ENCODE data around the gene CFL1.

CFL1 gene

GRCh38 chr11:65869643-65870306 lies 11.8 kb upstream of the CFL1 start:
- no peak for DNase-seq

DNA sequence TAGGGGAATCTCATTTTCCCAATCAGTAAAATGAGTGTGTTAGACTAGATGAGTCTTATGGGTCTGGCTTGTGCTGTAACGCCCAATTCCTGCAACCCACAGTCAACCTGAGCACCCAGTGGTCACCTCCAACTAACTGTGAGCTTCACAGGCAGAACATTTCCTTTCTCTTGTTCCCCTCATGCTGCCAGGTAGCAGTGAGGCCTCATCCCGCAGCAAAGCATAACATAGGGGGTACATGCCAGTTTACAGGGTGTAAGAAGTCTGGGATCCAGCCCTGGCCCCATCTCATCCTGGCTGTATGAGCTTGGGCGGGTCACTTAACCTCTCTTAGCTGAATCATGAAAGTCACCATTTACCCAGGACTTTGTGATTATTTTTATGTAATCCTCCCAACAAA lies 10.9 kb upstream of the CFL1 start:
- DNase-seq: no peak

DNA sequence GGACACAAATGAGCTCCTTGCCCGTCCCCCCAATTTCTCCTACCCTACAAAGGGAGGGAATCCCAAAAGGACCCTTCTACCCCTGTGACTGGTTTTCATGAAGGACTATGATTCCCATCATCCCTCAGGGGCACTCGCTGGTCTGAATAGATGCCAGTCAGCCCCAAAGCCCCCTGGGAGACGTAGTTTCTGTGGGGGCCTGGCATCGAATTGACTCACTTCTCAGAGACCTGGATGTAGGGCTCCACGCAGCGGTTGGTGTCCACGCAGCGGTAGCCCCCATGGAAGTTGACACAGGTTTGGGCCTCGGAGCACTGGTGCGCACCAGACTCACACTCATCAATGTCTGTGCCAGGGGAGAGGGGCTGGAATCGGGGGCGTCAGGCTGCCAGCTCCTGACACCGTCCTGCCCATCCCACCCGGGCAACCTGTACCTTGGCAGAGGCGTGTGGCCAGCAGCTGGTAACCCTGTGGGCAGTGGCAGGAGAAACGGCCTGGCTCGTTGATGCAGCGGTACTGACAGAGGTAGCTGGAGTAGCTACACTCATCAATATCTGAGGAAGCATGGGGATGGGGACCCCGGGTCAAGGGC lies 10.2 kb upstream of the CFL1 start:
- no peak for DNase-seq

DNA sequence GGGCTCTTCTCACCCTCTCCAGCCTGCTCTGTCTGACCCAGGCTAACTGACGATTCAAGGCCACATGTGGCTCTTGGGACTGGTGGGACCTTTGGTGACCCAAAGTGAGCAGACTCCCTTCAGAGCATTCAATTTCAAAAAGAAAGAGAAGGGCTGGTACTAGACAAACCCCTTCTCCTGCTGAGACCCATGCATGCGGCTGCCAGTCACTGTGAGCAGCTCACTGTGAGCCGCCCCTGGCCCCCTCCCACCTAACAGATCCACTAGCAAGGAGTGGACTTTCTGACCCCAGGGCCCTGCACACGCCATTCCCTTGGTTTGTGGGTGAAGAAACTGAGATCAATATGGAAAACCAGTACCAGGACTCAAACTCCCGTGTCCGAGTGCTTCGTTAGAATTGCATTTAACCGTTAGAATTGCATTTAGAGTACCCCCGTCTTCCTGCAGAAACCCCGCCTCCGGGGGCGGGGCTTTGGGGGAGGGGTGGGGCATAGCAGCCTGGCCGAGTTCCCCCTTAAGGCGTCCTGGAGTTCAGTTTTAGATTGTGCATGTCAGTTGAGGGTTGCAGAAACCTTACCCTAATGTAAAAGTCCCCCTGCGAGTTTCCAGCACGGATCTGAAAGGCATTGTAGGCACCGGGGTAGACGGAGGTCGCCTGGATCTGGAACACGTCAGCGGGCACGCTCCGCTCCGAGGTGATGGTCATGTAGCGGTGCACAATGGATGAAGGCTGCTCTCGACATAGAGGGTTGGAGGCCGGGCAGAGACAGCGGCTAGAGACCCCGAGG lies 9.5 kb upstream of the CFL1 start:
- no peak for DNase-seq

DNA sequence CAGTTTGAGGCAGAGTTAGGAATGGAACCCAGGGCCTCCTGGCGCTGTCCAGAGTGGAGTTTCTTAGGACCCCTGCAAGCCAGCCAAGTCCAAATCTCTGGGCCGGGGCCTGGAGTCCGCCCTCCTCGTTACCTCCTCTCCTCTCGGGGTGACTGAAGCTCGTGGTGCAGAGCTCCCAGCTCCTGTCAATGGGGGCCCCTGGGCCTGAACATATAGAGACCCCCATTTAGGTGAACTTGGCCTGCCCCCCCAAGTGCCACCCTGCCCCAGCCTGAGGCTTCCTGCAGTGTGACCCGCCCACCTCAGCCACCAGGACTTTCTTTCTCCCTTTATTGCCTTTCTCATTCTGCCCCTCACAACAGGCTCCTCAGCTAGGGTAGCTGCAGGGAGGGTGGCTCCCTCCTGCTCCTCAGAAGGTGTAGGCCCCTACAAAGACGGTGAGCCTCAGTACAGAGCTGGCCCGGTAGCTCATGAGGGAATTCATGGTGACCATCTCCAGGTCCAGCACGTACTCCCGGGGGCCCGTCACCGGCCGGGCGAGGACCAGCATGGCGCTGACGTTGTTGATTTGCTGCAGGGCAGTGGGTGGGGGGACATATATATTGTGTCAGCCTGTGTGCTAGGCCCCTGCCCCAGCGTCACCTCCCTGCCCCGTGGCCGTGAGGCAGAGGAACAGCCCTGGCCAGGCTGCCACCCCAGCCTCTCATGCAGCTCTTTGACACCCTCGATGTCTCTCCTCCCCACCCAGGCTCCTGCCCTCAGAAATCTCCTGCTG lies 8.7 kb upstream of the CFL1 start:
- DNase-seq: no peak

DNA sequence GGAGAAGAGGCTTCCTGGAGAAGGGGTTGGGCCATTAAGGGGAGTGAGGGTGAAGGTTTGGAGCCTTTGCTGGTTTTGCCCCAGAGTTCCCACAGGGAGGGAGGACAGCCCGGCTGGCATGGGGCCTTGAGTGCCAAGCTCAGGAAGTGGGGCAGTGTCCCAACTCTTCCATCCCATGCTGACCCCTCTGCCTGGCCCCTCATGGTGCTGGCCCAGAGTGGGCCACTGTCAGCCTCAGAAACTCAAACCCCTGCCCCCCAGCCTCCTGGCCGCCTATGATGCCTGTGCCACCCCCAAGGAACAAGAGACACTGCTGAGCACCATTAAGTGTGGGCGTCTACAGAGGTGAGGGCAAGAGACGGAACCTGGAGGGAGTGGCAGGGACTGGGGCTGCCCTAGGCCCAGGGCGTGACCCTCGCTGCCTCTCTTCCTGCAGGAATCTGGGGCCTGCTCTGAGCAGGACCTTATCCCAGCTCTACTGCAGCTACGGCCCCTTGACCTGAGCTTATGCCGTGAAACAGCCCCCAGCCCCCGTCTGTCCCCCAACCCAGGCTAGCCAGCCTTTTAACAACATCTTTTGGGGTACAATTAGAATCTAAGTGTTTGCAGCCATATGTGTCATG lies 7.7 kb upstream of the CFL1 start:
- no peak for DNase-seq

DNA sequence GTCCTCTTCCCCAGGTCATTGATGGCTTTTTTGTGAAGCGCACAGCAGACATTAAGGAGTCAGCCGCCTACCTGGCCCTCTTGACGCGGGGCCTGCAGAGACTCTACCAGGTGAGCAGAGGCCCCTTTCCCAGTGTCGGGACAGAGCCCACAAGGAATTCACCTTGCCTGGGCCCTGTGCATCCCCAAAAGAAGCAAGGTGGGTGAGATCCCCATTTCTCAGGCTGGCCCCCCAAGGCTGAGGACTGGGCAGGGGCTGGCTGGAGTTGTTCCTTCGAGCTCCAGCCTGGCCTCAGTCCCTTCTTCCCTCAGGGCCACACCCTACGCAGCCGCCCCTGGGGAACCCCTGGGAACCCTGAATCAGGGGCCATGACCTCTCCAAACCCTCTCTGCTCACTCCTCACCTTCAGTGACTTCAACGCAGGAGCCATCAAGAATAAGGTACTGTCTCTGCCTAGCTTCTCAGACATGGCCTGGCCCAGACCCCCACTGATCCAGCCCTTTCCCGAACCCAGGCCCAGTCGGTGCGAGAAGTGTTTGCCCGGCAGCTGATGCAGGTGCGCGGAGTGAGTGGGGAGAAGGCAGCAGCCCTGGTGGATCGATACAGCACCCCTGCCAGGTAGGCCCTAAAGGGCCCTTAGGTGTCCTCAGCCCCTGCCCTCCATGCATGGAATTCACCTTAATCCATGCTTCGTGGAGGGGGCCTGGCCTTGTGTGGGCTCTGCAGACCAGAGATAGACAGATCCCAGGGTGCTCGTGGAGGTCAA lies 6.9 kb upstream of the CFL1 start:
- DNase-seq: no peak

DNA sequence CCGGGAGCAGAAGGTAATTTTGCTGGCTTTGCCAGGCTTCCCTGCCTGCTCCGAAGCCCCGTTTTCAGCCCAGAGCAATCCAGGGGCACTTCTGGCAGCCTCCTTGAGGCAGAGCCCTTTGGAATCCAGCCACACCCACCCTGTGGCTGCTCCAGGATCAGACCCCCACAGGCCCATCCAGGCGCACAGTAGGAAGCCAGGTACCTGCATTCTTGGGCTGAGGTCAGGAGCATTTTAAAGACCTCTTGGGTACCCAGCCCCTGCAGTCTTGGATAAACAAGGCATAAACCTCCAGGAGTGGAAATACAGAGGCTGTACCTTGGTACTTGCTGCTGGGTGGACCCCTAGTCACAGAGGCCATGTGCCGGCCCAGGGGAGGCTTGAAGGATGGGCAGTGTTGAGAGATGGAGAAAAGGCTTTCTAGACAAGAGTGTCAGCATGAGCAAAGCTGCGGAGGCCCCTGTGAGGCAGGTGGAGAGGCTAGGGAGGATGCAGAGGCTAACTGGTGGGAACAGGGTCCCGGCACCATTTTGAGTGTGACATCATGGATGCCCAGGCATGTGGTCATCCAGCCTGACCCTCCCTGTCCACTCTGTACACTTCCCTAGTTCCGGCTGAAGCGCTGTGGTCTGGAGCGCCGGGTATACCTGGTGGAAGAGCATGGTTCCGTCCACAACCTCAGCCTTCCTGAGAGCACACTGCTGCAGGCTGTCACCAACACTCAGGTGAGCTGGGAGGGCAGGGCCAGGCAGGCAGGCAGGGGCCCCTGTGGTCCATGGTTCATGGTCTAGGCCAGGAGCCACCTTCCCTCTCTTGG lies 6.1 kb upstream of the CFL1 start:
- DNase-seq: no peak

DNA sequence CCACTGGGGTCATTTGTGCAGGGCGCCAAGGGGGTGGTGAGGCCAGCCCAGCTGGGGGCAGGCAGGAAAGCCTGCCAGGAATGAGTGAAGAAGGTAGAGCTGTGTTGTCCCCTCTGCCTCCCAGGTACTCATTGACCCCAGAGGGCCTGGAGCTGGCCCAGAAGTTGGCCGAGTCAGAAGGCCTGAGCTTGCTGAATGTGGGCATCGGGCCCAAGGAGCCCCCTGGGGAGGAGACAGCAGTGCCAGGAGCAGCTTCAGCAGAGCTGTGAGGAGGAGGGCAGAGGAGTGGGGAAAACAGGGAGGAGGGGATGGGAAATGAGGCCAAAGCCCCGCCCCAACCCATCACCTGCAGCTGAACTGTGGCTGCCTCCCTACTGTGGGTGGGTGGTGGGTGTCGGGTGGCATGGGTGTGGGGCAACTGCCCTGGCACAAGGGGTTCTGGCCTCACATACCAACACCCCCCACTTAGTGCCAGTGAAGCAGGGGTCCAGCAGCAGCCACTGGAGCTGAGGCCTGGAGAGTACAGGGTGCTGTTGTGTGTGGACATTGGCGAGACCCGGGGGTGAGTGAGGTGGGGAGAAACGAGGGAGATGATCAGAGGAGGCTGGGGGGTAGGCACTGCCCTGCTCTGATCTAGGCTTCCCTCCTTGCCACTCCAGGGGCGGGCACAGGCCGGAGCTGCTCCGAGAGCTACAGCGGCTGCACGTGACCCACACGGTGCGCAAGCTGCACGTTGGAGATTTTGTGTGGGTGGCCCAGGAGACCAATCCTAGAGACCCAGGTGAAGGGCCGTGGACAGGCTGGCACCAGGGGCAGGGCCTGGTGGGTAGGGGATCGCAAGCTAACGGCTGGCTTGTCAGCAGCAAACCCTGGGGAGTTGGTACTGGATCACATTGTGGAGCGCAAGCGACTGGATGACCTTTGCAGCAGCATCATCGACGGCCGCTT lies 5.2 kb upstream of the CFL1 start:
- DNase-seq: no peak

DNA sequence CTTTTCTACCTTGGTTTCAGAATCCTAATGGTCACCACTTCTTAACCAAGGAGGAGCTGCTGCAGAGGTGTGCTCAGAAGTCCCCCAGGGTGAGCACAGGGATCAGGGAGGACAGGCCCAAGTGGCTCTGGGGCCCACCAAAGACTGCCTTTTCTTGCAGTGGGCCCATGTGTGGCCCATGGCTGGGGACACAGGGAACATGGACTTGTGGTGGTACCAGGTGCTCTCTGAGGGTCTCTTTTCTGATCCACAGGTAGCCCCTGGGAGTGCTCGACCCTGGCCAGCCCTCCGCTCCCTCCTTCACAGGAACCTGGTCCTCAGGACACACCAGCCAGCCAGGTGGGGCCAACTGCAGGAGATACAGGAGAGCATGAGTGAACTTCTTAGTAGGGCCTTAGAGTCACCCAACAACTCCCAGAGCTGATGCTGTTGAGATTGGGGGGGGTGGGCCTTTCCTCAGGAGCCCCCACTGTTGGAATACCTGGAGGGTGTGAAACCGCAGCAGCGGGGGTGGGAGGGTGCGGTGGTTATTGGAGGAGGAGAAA lies 4.3 kb upstream of the CFL1 start:
- no peak for DNase-seq

DNA sequence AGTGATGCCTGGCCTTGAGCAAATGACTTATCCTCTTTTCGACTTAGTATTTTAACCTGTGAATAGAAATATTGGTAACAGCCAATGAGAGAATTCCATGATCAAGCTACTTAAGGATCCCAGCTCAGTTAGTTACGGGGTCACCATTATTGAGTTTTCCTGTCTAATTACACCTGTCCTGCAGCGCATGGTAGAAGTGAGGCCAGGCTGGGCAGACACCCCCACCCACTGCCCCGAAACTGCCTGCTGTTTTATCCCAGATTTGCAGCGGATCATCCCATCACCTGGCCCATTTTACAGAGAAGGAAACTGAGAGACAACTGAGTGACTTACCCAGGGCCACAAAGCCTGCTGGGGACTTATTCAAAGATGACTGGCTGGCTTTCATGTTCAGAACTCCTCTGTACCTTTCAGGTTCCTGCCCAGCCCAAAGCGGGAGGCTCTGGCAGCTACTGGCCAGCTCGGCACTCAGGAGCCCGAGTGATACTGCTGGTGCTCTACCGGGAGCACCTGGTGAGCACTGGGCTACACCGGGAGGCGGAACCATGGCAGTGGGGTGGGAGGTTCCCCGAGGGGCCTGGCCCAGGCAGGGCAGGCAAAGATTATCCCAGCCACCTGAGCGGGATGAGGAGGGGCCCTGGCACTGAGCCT lies 3.7 kb upstream of the CFL1 start:
- no peak for DNase-seq

DNA sequence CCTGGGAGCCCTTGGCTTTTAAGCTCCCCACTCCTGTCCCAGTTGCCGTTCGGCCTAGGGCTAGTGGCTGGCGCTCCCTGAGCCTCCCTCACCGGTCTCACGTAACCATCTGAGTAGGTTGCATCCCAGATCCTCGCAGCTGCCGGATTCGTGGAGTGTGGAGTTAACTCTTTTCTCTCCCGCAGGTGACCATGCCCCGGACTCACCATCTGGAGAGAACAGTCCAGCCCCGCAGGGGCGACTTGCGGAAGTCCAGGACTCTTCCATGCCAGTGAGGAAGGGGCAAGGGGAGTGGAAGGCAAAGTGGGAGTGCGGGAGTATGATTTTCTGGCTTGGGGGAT lies 3.2 kb upstream of the CFL1 start:
- DNase-seq: no peak

DNA sequence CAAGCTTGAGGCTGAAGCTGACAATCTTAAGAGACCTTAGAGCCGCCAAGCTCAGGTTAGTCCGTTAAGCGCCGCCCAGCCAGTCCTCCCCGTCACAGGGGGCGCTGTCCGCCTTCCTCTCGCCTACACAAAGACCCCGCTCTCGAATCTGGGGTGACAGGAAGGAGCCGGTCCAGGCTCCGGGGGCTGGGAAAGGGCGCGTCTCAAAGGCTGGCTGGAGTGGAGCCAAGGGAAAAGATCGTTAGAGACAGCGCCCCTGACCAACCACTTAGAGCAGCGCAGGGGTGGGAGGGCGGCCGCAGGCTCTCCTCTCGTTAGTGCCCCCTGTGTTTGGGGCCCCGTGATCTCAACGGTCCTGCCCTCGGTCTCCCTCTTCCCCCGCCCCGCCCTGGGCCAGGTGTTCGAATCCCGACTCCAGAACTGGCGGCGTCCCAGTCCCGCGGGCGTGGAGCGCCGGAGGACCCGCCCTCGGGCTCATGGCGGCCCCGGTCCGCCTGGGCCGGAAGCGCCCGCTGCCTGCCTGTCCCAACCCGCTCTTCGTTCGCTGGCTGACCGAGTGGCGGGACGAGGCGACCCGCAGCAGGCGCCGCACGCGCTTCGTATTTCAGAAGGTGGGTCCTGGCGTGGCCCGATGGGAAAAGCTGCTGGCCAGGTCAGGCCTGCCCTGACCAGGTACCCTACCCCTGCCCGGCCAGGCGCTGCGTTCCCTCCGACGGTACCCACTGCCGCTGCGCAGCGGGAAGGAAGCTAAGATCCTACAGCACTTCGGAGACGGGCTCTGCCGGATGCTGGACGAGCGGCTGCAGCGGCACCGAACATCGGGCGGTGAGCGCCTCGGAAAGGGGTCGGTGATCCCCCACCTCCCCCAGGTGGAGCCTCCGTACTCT lies 2.5 kb upstream of the CFL1 start, which contains the start of gene MUS81:
MUS81 (plus strand) TSS at position 156 of the 887 bp plus-strand sequence; CDS start at position 477, 321 bp downstream.
- DNase-seq: peak; percentile 87

GRCh38 chr11:65859812-65860277 lies 1.9 kb upstream of the CFL1 start:
- DNase-seq: no peak

GRCh38 chr11:65859095-65859811 lies 1.3 kb upstream of the CFL1 start:
- peak; percentile 93 for DNase-seq

DNA sequence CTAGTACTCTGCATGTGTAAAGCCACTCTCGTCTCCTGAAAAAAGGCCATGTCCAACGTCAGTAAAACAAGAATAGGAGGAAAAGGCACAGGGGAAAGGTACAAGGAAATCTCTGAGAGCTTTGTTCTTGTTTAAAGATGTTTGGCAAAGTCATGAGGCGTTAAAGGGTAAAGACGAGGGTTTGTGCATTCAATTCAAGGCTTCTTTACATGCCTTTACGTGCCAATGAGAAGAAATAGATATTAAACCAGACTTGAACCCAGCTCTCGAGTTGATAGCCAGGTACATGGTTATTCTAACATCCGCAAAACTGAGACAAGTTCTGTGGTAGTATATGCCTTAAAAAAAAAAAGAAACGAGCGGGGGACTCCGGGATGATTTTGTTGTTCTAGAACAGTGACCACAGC lies 704 bp upstream of the CFL1 start:
- DNase-seq: no peak

DNA sequence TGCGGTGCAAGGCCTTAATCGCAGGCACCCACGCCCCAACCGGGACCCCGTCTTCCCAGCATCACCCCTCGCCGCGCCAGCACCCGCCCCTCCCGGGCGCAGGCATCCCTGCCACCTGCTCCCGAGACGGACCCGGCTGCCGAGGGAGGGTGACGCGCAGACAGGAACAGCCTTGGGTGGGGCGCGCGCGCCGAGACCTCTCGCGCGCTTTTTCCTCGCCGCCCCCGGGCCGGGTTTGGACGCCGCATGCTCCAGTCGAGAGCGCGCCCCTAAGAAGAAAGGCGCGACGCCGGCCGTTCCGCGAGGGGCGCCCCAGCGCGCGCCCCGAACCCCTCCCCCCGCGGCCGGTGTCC lies 504 bp downstream of the CFL1 start:
- no peak for DNase-seq

Measured in DMS 273 treated with DMSO at 0.1 percent for 48 hours (cell line).